ENCODE results near the gene CLEC1A. TPM values are rescaled to one million over a fixed set of nuclear protein-coding genes. Genes with fewer than 3 reads are reported as not detected.

Gene CLEC1A
- total RNA-seq, 1 experiment from 2014 or later = 0.41 TPM

GRCh38 chr12:10101648-10102220 is 2.9 kb upstream of the CLEC1A start:
- DNase-seq (ENCODE audit: low read depth, low spot score) (no peak), ATAC-seq (peak; percentile 62)
- TF ChIP-seq REST (IDR thresholded peaks at IDR 0.05; ENCODE audit: insufficient read depth in 1 of 2, low read depth in 2 of 2, low read length in 1 of 2) = no peak
- no peak for TF ChIP-seq CTCF (IDR thresholded peaks at IDR 0.05)
- TF ChIP-seq POLR2AphosphoS5 (IDR thresholded peaks at IDR 0.05; ENCODE audit: low read depth, low read length) = no peak
- TF ChIP-seq TCF7L2 (IDR thresholded peaks at IDR 0.05; ENCODE audit: low read depth, low read length) = no peak
- no peak for TF ChIP-seq SIN3A (IDR thresholded peaks at IDR 0.05; ENCODE audit: borderline replicate concordance, insufficient read depth, low read depth, low read length)
- Histone ChIP-seq H3K27ac (ENCODE audit: low read length) (peak overlapping the region; percentile 75), H3K4me1 (ENCODE audit: control insufficient read depth, insufficient read depth, low read length) (peaks cover 17% of the 10 kb centered on the region), H3K9me3 (ENCODE audit: control insufficient read depth, insufficient read depth, low read depth, low read length) (no peaks in the 10 kb centered on the region), H3K27me3 (ENCODE audit: control insufficient read depth, insufficient read depth, low read length) (no peaks in the 10 kb centered on the region), H3K4me3 (ENCODE audit: low read depth in 2 of 2, low read length in 2 of 2) (no peak overlapping the region), H3K36me3 (ENCODE audit: control insufficient read depth, insufficient read depth, low read length) (no peaks in the 10 kb centered on the region)
- intact Hi-C loops (cut with micrococcal nuclease; ENCODE audit: unreplicated experiment) (no loop called here), in situ Hi-C loops (cut with HindIII; ENCODE audit: low pct_unique_long_range_greater_than_20kb, low sequenced_read_pairs) (no loop called here)
- ChIA-PET CTCF (interaction anchor here (1.3 kb wide), 1 partner anchor 92 kb away, joined by 3 read pairs; no protein-coding TSS in a partner anchor), POLR2A (no interaction called here)
- no TSS peak for BruUV-seq (replicated peaks)

GRCh38 chr12:10101042-10101579 is 2.3 kb upstream of the CLEC1A start:
- H3K4me1 ChIP-seq (ENCODE audit: control insufficient read depth, insufficient read depth, low read length) = peaks cover 17% of the 10 kb centered on the region
- no peak for TF ChIP-seq SIN3A (IDR thresholded peaks at IDR 0.05; ENCODE audit: borderline replicate concordance, insufficient read depth, low read depth, low read length)
- TF ChIP-seq POLR2AphosphoS5 (IDR thresholded peaks at IDR 0.05; ENCODE audit: low read depth, low read length) = no peak
- TF ChIP-seq CTCF (IDR thresholded peaks at IDR 0.05) = no peak
- no peak for TF ChIP-seq REST (IDR thresholded peaks at IDR 0.05; ENCODE audit: insufficient read depth in 1 of 2, low read depth in 2 of 2, low read length in 1 of 2)
- TF ChIP-seq TCF7L2 (IDR thresholded peaks at IDR 0.05; ENCODE audit: low read depth, low read length) = no peak
- no peaks in the 10 kb centered on the region for H3K9me3 ChIP-seq (ENCODE audit: control insufficient read depth, insufficient read depth, low read depth, low read length)
- peak overlapping the region; percentile 81 for H3K27ac ChIP-seq (ENCODE audit: low read length)
- intact Hi-C loops (cut with micrococcal nuclease; ENCODE audit: unreplicated experiment) (no loop called here), in situ Hi-C loops (cut with HindIII; ENCODE audit: low pct_unique_long_range_greater_than_20kb, low sequenced_read_pairs) (no loop called here)
- no peak for DNase-seq (ENCODE audit: low read depth, low spot score)
- POLR2A ChIA-PET = no interaction called here
- peak overlapping the region in 1 of 2 experiments; percentile 27; a peak in 1 of 4 replicates for H3K4me3 ChIP-seq (ENCODE audit: low read depth in 2 of 2, low read length in 2 of 2)
- CTCF ChIA-PET = interaction anchor here (1.3 kb wide), 1 partner anchor 91 kb away, joined by 3 read pairs; no protein-coding TSS in a partner anchor
- H3K27me3 ChIP-seq (ENCODE audit: control insufficient read depth, insufficient read depth, low read length) = no peaks in the 10 kb centered on the region
- peak; percentile 92 for ATAC-seq
- BruUV-seq (replicated peaks) = no TSS peak
- H3K36me3 ChIP-seq (ENCODE audit: control insufficient read depth, insufficient read depth, low read length) = no peaks in the 10 kb centered on the region
